HuH-7.5 (cell line): ENCODE measurements around the gene PCDHB6.
"Not testable (repeated sequence)": the region's sequence is repeated elsewhere in the genome, so short reads cannot be mapped to it uniquely, and the experiment has no call there.

Source experiments
- DNase-seq: peaks from one replicate; pipeline ENCODE4 v3.0.0; 2011; ENCODE audit warnings: low spot score

Gene PCDHB6

DNA sequence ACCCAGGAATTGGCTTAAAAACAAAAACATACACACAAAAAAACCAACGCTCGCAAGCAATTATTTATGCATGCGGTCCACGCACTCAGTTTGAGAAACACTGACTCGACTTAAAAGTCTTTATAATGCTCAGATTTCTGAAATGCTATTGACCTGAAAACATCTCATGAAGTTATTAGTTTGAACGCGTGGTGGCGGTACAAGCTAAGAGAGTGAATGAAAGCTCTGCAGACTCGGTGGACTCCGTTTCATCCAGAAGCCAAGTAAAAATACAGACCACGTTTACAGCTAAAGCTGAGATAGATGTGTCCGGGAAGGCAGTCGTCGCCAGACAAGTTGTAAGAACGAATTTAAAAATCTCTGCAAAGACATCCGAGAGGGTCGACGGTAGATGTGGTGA, at the start of gene PCDHB6:
Gene PCDHB6 (plus strand): TSS at position 246 of the 400 bp plus-strand sequence. CDS start 201 bp downstream, outside the sequence.
- DNase-seq: no peak

DNA sequence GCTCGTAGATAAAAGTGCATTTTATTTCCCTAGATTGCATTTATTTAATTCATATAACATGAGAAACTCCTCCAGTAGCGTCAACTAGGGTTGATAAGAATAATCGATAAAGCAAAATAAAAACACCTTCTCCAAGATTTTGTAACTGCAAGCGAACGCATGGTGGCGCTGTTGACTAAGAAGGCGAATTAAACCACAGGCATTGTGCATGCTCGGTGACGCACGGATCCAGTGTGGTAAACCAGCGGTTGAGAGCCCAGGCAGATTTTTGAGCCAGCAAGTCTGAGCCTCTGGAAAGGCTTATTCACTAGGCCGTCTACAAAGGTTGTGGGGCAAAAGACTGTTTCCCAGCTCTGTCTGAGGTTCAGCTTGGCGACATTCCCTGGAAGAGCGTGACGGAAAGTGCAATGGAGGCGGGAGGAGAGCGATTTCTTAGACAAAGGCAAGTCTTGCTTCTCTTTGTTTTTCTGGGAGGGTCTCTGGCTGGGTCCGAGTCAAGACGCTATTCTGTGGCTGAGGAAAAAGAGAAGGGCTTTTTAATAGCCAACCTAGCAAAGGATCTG, 49.5 kb upstream of the PCDHB6 start, which contains the start of gene PCDHB3:
Gene PCDHB3 (plus strand): TSS at position 231 of the 563 bp plus-strand sequence. CDS start 177 bp downstream, at position 408.
- peak; percentile 65 for DNase-seq

DNA sequence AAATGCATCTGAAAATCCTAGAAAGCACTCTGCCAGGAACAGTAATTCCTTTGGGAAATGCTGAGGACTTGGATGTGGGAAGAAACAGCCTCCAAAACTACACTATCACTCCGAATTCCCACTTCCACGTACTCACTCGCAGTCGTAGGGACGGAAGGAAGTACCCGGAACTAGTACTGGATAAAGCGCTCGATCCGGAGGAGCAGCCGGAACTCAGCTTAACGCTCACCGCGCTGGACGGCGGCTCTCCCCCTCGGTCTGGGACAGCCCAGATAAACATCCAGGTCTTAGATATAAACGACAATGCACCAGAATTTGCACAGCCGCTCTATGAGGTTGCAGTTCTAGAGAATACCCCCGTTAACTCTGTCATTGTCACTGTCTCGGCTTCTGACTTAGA, 48.8 kb upstream of the PCDHB6 start:
- DNase-seq: peak; percentile 48

DNA sequence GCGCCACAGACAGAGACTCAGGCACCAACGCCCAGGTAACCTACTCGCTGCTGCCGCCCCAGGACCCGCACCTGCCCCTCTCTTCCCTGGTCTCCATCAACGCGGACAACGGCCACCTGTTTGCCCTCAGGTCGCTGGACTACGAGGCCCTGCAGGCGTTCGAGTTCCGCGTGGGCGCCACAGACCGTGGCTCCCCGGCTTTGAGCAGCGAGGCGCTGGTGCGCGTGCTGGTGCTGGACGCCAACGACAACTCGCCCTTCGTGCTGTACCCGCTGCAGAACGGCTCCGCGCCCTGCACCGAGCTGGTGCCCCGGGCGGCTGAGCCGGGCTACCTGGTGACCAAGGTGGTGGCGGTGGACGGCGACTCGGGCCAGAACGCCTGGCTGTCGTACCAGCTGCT, 47.8 kb upstream of the PCDHB6 start:
- DNase-seq: not testable (repeated sequence)

DNA sequence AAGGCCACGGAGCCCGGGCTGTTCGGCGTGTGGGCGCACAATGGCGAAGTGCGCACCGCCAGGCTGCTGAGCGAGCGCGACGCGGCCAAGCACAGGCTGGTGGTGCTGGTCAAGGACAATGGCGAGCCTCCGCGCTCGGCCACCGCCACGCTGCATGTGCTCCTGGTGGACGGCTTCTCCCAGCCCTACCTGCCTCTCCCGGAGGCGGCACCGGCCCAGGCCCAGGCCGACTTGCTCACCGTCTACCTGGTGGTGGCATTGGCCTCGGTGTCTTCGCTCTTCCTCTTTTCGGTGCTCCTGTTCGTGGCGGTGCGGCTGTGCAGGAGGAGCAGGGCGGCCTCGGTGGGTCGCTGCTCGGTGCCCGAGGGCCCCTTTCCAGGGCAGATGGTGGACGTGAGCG, 47.4 kb upstream of the PCDHB6 start:
- not testable (repeated sequence) for DNase-seq

DNA sequence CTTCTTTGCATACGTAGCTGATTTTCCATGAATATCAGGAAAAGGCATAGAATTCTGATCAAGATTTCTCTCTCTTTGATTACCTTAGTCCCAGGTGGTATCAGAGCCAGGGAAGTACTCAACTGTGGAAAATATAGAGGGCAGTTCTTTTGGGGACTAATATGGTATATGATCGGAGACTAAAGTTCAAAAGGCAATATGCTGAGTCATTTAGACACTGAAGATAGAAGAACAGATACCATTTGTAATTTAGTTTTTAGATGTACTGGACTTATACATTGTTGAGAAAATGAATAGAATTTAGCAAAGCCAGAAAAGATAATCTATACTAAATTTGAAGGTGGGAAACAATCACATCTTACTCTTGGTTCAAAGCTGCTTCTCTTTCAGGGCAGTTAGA, 44.5 kb upstream of the PCDHB6 start:
- no peak for DNase-seq

DNA sequence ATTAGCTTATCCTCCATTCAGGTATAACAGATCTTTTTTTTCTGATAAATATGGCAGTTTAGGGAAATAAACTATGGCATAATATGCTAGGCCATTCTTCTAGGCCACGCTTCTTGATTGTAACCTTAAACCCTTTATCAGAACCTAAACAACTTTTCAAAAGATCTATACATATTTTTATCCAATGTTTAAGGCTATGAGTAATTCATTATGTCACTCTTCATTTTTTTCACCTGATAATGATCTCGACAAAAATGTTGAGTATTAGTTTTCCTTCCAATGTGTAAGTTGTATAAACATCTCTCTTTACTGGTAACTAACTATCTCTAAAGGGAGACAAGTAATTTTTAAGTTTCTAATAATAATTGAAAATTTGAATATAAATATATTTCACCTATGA, 30.6 kb upstream of the PCDHB6 start:
- no peak for DNase-seq

DNA sequence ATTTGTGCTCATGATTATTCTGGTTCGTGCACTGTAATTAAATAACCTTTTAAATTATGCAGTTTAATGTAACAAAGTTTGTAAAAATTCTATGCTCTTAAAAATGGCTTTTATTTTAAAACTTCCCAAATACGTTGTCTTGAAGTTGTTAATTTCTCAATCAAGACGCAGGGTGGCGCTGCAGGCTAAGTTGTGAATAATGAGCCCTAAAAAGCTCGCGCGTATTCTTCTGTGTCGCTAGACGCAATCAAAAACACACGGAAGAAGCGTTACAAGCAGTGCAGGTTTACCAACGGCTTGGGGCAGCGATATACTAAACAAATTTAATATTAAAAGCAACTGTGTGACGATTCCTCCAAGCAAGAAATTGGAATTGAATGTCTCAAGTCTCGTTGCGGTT, 28.3 kb upstream of the PCDHB6 start, which contains the start of gene PCDHB4:
Gene PCDHB4 (plus strand): TSS at position 256 of the 400 bp plus-strand sequence. CDS start 181 bp downstream, outside the sequence.
- DNase-seq: no peak

DNA sequence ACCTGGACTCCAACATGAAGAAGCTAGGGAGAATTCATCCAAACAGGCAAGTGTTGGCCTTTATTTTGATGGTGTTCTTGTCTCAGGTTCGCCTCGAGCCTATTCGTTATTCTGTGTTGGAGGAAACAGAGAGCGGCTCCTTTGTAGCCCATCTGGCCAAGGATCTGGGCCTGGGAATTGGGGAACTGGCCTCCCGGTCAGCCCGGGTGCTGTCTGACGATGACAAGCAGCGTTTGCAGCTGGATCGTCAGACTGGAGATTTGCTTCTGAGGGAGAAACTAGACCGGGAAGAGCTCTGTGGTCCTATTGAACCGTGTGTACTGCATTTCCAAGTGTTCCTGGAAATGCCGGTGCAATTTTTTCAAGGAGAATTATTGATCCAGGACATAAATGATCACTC, 27.9 kb upstream of the PCDHB6 start:
- no peak for DNase-seq

DNA sequence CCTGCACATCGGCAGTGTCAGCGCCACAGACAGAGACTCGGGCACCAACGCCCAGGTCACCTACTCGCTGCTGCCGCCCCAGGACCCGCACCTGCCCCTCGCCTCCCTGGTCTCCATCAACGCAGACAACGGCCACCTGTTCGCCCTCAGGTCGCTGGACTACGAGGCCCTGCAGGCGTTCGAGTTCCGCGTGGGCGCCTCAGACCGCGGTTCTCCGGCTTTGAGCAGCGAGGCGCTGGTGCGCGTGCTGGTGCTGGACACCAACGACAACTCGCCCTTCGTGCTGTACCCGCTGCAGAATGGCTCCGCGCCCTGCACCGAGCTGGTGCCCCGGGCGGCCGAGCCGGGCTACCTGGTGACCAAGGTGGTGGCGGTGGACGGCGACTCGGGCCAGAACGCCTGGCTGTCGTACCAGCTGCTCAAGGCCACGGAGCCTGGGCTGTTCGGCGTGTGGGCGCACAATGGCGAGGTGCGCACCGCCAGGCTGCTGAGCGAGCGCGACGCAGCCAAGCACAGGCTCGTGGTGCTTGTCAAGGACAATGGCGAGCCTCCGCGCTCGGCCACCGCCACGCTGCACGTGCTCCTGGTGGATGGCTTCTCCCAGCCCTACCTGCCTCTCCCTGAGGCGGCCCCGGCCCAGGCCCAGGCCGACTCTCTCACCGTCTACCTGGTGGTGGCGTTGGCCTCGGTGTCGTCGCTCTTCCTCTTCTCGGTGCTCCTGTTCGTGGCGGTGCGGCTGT, 26.3 kb upstream of the PCDHB6 start:
- DNase-seq: not testable (repeated sequence)

DNA sequence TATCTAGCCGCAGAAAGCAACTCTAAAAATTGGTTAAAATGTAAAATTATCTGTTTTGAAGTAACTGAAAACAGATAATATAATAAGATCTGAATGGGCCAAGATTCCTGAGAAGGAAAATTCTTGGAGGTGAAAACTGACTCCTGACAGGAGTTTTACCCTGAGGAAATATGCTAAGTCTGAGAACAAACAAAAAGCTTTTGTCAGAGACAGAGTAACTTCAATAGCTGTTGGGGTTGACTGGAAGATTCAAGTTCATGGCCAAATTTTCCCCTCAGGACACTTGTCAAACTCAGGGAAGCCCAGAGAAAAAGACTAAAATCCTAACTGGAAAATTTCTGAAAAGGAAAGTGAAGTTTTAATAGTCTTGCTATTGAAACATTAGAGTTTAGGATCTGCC, 22.6 kb upstream of the PCDHB6 start:
- DNase-seq: no peak

DNA sequence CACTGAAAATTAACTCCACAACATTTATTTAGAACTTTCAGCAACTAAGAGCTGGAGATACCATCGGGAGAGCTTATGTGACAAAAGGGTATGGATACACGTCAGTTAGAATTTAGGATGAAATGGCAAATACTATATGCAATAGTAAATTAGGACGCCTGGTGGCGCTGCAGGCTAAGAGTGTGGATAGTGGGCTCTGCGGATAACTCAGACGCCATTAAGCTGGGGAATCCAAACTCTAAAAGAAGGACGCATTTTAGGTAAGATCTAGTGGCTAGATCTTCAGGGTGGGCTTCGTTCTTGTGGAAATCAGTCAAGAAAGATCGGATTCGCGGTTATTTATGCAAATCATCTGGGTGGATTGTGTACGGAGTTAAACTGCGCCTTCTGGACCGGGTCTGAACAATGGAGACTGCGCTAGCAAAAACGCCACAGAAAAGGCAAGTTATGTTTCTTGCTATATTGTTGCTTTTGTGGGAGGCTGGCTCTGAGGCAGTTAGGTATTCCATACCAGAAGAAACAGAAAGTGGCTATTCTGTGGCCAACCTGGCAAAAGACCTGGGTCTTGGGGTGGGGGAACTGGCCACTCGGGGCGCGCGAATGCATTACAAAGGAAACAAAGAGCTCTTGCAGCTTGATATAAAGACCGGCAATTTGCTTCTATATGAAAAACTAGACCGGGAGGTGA, 14.7 kb upstream of the PCDHB6 start, which contains the start of gene PCDHB5:
Gene PCDHB5 (plus strand): TSS at position 177 of the 688 bp plus-strand sequence. CDS start 229 bp downstream, at position 406.
- peak; percentile 60 for DNase-seq

DNA sequence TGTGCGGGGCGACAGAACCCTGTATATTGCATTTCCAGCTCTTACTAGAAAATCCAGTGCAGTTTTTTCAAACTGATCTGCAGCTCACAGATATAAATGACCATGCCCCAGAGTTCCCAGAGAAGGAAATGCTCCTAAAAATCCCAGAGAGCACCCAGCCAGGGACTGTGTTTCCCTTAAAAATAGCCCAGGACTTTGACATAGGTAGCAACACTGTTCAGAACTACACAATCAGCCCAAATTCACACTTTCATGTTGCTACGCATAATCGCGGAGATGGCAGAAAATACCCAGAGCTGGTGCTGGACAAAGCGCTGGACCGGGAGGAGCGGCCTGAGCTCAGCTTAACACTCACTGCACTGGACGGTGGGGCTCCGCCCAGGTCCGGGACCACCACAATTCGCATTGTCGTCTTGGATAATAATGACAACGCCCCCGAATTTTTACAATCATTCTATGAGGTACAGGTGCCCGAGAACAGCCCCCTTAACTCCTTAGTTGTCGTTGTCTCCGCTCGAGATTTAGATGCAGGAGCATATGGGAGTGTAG, 14.1 kb upstream of the PCDHB6 start:
- no peak for DNase-seq

DNA sequence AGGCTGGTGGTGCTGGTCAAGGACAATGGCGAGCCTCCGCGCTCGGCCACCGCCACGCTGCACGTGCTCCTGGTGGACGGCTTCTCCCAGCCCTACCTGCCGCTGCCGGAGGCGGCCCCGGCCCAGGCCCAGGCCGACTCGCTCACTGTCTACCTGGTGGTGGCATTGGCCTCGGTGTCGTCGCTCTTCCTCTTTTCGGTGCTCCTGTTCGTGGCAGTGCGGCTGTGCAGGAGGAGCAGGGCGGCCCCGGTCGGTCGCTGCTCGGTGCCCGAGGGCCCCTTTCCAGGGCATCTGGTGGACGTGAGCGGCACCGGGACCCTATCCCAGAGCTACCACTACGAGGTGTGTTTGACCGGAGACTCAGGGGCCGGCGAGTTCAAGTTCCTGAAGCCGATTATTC, 12.5 kb upstream of the PCDHB6 start:
- DNase-seq: not testable (repeated sequence)

DNA sequence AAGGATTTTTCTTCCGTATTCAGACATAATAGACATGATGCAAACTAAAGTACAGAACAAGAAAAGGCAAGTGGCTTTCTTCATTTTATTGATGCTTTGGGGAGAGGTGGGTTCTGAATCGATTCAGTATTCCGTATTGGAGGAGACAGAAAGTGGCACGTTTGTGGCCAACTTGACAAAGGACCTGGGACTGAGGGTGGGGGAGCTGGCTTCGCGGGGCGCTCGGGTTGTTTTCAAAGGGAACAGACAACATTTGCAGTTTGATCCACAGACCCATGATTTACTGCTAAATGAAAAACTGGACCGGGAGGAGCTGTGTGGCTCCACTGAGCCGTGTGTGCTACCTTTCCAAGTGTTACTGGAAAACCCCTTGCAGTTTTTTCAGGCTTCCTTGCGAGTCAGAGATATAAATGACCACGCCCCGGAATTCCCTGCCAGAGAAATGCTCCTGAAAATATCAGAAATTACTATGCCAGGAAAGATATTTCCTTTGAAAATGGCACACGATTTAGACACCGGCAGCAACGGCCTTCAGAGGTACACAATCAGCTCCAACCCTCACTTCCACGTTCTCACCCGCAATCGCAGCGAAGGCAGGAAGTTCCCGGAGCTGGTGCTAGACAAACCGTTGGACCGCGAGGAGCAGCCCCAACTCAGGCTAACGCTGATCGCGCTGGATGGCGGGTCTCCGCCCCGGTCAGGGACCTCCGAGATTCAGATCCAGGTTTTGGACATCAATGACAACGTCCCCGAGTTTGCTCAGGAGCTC, 551 bp downstream of the PCDHB6 start:
- no peak for DNase-seq

DNA sequence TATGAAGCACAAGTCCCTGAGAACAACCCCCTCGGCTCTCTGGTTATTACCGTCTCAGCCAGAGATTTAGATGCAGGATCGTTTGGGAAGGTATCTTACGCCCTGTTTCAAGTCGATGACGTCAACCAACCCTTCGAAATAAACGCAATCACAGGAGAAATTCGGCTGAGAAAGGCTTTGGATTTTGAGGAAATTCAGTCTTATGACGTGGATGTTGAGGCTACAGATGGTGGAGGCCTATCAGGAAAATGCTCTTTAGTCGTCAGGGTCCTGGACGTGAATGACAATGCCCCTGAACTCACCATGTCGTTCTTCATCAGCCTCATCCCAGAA, 1.1 kb downstream of the PCDHB6 start:
- DNase-seq: no peak

DNA sequence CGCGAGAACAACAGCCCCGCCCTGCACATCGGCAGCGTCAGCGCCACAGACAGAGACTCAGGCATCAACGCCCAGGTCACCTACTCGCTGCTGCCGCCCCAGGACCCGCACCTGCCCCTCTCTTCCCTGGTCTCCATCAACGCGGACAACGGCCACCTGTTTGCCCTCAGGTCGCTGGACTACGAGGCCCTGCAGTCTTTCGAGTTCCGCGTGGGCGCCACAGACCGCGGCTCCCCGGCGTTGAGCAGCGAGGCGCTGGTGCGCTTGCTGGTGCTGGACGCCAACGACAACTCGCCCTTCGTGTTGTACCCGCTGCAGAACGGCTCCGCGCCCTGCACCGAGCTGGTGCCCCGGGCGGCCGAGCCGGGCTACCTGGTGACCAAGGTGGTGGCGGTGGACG, 1.8 kb downstream of the PCDHB6 start:
- not testable (repeated sequence) for DNase-seq

DNA sequence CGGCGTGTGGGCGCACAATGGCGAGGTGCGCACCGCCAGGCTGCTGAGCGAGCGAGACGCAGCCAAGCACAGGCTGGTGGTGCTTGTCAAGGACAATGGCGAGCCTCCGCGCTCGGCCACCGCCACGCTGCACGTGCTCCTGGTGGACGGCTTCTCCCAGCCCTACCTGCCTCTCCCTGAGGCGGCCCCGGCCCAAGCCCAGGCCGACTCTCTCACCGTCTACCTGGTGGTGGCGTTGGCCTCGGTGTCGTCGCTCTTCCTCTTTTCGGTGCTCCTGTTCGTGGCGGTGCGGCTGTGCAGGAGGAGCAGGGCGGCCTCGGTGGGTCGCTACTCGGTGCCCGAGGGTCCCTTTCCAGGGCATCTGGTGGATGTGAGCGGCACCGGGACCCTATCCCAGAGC, 2.2 kb downstream of the PCDHB6 start:
- not testable (repeated sequence) for DNase-seq

DNA sequence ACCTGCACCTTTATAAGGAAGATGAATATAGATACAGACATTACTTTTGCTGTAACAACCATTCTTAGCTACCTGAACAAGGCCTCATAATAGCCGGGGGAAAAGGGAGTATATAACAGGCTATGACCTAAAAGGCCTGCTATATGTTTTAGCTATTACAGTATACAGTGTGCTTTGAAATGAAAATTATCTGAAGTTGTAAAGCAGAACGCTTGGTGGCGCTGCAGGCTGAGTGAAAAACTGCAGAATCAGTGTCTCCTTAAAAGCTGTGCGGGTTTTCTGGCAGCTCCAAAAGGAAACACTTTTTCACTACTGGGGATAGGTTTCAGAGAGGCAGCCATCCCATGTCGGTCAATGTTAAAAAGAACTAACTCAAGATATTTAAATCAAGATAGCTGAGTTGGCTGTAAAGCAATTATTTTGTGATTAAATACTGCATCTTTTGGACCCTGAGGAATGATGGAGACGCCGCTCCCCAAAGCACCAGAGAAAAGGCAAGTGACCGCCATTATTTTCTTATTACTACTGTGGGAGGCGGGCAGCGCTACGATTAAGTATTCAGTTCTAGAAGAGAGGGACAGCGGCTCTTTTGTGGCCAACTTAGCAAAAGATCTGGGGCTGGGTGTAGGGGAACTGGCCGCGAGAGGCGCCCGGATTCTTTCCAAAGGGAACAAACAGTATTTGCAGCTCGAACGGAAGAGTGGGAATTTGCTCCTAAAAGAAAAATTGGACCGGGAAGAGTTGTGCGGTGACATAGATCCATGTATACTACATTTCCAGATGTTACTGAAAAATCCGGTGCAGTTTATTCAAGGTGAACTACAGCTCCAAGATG, 5.9 kb downstream of the PCDHB6 start:
- DNase-seq: no peak

DNA sequence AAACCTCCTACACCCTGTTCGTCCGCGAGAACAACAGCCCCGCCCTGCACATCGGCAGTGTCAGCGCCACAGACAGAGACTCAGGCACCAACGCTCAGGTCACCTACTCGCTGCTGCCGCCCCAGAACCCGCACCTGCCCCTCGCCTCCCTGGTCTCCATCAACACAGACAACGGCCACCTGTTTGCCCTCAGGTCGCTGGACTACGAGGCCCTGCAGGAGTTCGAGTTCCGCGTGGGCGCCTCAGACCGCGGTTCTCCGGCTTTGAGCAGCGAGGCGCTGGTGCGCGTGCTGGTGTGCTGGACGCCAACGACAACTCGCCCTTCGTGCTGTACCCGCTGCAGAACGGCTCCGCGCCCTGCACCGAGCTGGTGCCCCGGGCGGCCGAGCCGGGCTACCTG, 7.5 kb downstream of the PCDHB6 start:
- not testable (repeated sequence) for DNase-seq

DNA sequence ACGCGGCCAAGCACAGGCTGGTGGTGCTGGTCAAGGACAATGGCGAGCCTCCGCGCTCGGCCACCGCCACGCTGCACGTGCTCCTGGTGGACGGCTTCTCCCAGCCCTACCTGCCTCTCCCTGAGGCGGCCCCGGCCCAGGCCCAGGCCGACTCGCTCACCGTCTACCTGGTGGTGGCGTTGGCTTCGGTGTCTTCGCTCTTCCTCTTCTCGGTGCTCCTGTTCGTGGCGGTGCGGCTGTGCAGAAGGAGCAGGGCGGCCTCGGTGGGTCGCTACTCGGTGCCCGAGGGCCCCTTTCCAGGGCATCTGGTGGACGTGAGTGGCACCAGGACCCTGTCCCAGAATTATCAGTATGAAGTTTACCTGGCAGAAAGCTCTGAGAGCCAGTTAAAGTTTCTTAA, 8.0 kb downstream of the PCDHB6 start:
- not testable (repeated sequence) for DNase-seq
